Measurements from ENCODE around the gene CAB39. TPM values are rescaled to one million over a fixed set of nuclear protein-coding genes. Genes with fewer than 3 reads are reported as not detected.

CAB39 gene
- total RNA-seq, 1 donor from 2014 or later = 57.8 TPM

- Histone ChIP-seq H3K27me3 (ENCODE audit: control insufficient read depth, insufficient read depth, low read length) (no peaks in the 10 kb centered on the region), H3K36me3 (ENCODE audit: control insufficient read depth, insufficient read depth, low read length) (peaks cover 1% of the 10 kb centered on the region), H3K4me3 (ENCODE audit: low read depth, low read length) (no peak overlapping the region)
- DNase-seq (ENCODE audit: low read depth) = no peak
- TF ChIP-seq CTCF (IDR thresholded peaks at IDR 0.05; ENCODE audit: insufficient read depth, low read length, poor library complexity, severe bottlenecking) = no peak
These were observed 104.1 kb downstream of the CAB39 start for GRCh38 chr2:230816735-230817134.

DNA sequence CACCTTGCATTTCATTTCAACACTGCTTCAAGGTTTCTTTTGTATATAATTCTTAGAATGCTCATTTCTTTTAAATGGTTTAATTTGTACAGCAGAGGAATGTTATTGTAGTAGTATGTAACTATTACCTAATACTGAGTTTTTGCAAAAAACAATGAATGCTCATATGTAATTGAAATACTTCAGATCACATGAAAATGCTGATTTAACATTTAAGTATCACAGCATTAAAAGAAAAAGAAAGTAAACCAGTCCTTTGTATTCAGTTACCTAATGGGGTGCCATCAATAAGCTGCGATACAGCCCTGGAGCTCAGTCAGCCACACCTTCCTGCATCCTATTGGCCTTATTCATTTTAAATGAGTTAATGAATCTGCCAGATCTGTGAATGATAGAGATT, 106.8 kb downstream of the CAB39 start:
- TF ChIP-seq CTCF (IDR thresholded peaks at IDR 0.05; ENCODE audit: insufficient read depth, low read length, poor library complexity, severe bottlenecking) = no peak
- H3K4me3 ChIP-seq (ENCODE audit: low read depth, low read length) = no peak overlapping the region
- DNase-seq (ENCODE audit: low read depth) = no peak
- no peaks in the 10 kb centered on the region for H3K27me3 ChIP-seq (ENCODE audit: control insufficient read depth, insufficient read depth, low read length)
- peaks cover 1% of the 10 kb centered on the region for H3K36me3 ChIP-seq (ENCODE audit: control insufficient read depth, insufficient read depth, low read length)

GRCh38 chr2:230821261-230821990, 108.8 kb downstream of the CAB39 start:
- H3K36me3 ChIP-seq (ENCODE audit: control insufficient read depth, insufficient read depth, low read length) = peaks cover 1% of the 10 kb centered on the region
- no peak overlapping the region for H3K4me3 ChIP-seq (ENCODE audit: low read depth, low read length)
- DNase-seq (ENCODE audit: low read depth) = no peak
- H3K27me3 ChIP-seq (ENCODE audit: control insufficient read depth, insufficient read depth, low read length) = no peaks in the 10 kb centered on the region
- TF ChIP-seq CTCF (IDR thresholded peaks at IDR 0.05; ENCODE audit: insufficient read depth, low read length, poor library complexity, severe bottlenecking) = no peak

- TF ChIP-seq CTCF (IDR thresholded peaks at IDR 0.05; ENCODE audit: insufficient read depth, low read length, poor library complexity, severe bottlenecking) = no peak
- H3K27me3 ChIP-seq (ENCODE audit: control insufficient read depth, insufficient read depth, low read length) = no peaks in the 10 kb centered on the region
- peaks cover 1% of the 10 kb centered on the region for H3K36me3 ChIP-seq (ENCODE audit: control insufficient read depth, insufficient read depth, low read length)
- DNase-seq (ENCODE audit: low read depth) = no peak
- H3K4me3 ChIP-seq (ENCODE audit: low read depth, low read length) = no peak overlapping the region
These were observed 109.4 kb downstream of the CAB39 start for GRCh38 chr2:230821991-230822520.

DNA sequence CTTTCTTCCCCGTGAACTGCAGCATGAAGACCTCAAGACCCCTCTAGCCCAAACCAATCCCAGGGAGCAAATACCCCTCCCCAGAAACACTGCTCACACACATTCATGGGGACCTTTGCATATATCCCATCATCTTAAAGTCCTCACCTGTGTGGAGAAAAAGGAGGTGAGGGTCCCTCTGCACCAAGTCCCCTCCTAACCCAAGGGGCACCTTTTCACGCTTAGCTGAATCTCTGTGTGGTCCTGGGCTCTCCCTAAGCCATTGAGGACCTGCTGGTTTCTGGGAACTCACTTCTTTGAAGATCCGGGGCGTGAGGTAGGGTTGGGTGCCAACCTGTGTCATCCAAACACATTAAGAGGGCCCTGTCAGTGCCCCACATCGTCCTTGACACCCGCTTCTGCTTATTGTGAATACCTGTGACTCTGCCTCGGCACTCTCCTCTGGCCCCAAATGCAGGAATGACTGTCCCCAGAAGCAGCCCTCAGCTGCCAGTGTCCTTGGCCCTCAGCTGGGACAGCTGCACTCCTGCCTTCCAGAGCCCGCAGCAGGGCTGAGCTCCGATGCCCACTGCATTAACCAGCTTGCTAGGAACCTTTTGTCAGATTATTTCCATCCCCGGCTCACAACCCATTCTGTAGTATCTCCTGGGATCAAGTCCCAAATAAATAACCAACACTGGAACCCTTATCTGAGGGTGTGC, 110.8 kb downstream of the CAB39 start:
- peaks cover 1% of the 10 kb centered on the region for H3K36me3 ChIP-seq (ENCODE audit: control insufficient read depth, insufficient read depth, low read length)
- H3K4me3 ChIP-seq (ENCODE audit: low read depth, low read length) = no peak overlapping the region
- H3K27me3 ChIP-seq (ENCODE audit: control insufficient read depth, insufficient read depth, low read length) = peaks cover 9% of the 10 kb centered on the region
- DNase-seq (ENCODE audit: low read depth) = no peak
- TF ChIP-seq CTCF (IDR thresholded peaks at IDR 0.05; ENCODE audit: insufficient read depth, low read length, poor library complexity, severe bottlenecking) = no peak

All from kidney epithelial cell (primary cell).